Activated T-helper 1 cell treated with Interleukin-2 at 50 U/mL for 16 hours (primary cell): ENCODE measurements around the gene NUP37.
"Not testable (repeated sequence)": the region's sequence is repeated elsewhere in the genome, so short reads cannot be mapped to it uniquely, and the experiment has no call there.

ENCODE experiments used
- DNase-seq: peaks from one replicate; pipeline ENCODE4 v3.0.0-alpha.2; 2020; ENCODE audit warnings: low read depth

The NUP37 gene

GRCh38 chr12:102119674-102120563, at the start of gene NUP37, which contains the start of gene PARPBP:
NUP37 (minus strand) TSS chr12:102120114; CDS start chr12:102118518, 1,596 bp downstream.
PARPBP (plus strand) TSS chr12:102120183; CDS start chr12:102123889, 3,706 bp downstream.
- peak; percentile 84 for DNase-seq

GRCh38 chr12:102167821-102168604, 48.1 kb upstream of the NUP37 start:
- DNase-seq, result no peak

GRCh38 chr12:102163383-102163782, 43.5 kb upstream of the NUP37 start:
- no peak for DNase-seq

GRCh38 chr12:102155206-102155605, 35.3 kb upstream of the NUP37 start:
- not testable (repeated sequence) for DNase-seq

- not testable (repeated sequence) for DNase-seq
These were observed 27.2 kb upstream of the NUP37 start for GRCh38 chr12:102147062-102147587.

GRCh38 chr12:102144221-102144620, 24.3 kb upstream of the NUP37 start:
- DNase-seq, result no peak

- DNase-seq, result not testable (repeated sequence)
These were observed 23.0 kb upstream of the NUP37 start for GRCh38 chr12:102142866-102143373.

- DNase-seq, result not testable (repeated sequence)
These were observed 17.7 kb upstream of the NUP37 start for GRCh38 chr12:102137619-102138018.

GRCh38 chr12:102131442-102131841, 11.5 kb upstream of the NUP37 start:
- DNase-seq, result not testable (repeated sequence)

GRCh38 chr12:102130720-102131119, 10.8 kb upstream of the NUP37 start:
- not testable (repeated sequence) for DNase-seq

- not testable (repeated sequence) for DNase-seq
These were observed 1.4 kb upstream of the NUP37 start for GRCh38 chr12:102121328-102121727.

GRCh38 chr12:102120886-102121285, 972 bp upstream of the NUP37 start:
- no peak for DNase-seq

GRCh38 chr12:102120564-102120873, 605 bp upstream of the NUP37 start:
- DNase-seq, result no peak

GRCh38 chr12:102118874-102119273, 1.0 kb downstream of the NUP37 start:
- no peak for DNase-seq

GRCh38 chr12:102116392-102116791, 3.5 kb downstream of the NUP37 start:
- no peak for DNase-seq

- DNase-seq, result no peak
These were observed 5.7 kb downstream of the NUP37 start for GRCh38 chr12:102114212-102114611.

- DNase-seq, result no peak
These were observed 9.1 kb downstream of the NUP37 start for GRCh38 chr12:102110782-102111181.

- DNase-seq, result no peak
These were observed 11.9 kb downstream of the NUP37 start for GRCh38 chr12:102107970-102108369.

GRCh38 chr12:102106905-102107304, 13.0 kb downstream of the NUP37 start:
- no peak for DNase-seq

- no peak for DNase-seq
These were observed 23.1 kb downstream of the NUP37 start for GRCh38 chr12:102096855-102097254.

GRCh38 chr12:102095677-102096263, 24.1 kb downstream of the NUP37 start:
- DNase-seq, result no peak

GRCh38 chr12:102093319-102093718, 26.6 kb downstream of the NUP37 start:
- no peak for DNase-seq
